H9 (cell line): ENCODE measurements around the gene UST. TPM values are rescaled to one million over a fixed set of nuclear protein-coding genes. Genes with fewer than 3 reads are reported as not detected.

Experiments used
- DNase-seq: peaks from one replicate; pipeline ENCODE4 v3.0.0-alpha.2; 2017
- H2AFZ ChIP-seq: one replicate; pipeline ENCODE4 v1.6.1; 2013; ENCODE audit warnings: mild to moderate bottlenecking, low read length, control low read depth, moderate library complexity
- H2AK5ac ChIP-seq: 2 replicates; pipeline ENCODE4 v1.6.1; 2013; ENCODE audit warnings: low read length, control low read depth, mixed read lengths; ENCODE audit not compliant: insufficient read length
- H2BK120ac ChIP-seq: one replicate; pipeline ENCODE4 v1.6.1; 2013; ENCODE audit warnings: low read depth, mild to moderate bottlenecking, low read length, control low read depth, inconsistent platforms; ENCODE audit not compliant: poor library complexity, severe bottlenecking
- H2BK12ac ChIP-seq: 2 replicates; pipeline ENCODE4 v1.6.1; 2013; ENCODE audit warnings: low read length, control low read depth, mixed read lengths, low read depth; ENCODE audit not compliant: insufficient read length
- H2BK15ac ChIP-seq: 2 replicates; pipeline ENCODE4 v1.6.1; 2013; ENCODE audit warnings: low read depth, low read length, control low read depth
- H2BK20ac ChIP-seq: one replicate; pipeline ENCODE4 v1.6.1; 2013; ENCODE audit warnings: low read depth, mild to moderate bottlenecking, low read length, control low read depth, inconsistent platforms; ENCODE audit not compliant: poor library complexity, severe bottlenecking
- H2BK5ac ChIP-seq: 2 replicates; pipeline ENCODE4 v1.6.1; 2013; ENCODE audit warnings: low read length, control low read depth, mixed read lengths; ENCODE audit not compliant: insufficient read length
- H3K14ac ChIP-seq: 2 replicates; pipeline ENCODE4 v1.6.1; 2013; ENCODE audit warnings: low read length, control low read depth; ENCODE audit not compliant: insufficient read depth
- H3K18ac ChIP-seq: 2 replicates; pipeline ENCODE4 v1.6.1; 2013; ENCODE audit warnings: low read depth, mild to moderate bottlenecking, mixed read lengths, low read length, control low read depth; ENCODE audit not compliant: insufficient read length
- H3K23ac ChIP-seq: 2 replicates; pipeline ENCODE4 v1.6.1; 2013; ENCODE audit warnings: low read length, control low read depth, mixed read lengths, low read depth; ENCODE audit not compliant: insufficient read length
- H3K23me2 ChIP-seq: 2 replicates; pipeline ENCODE4 v1.6.1; 2013; ENCODE audit warnings: low read depth, mild to moderate bottlenecking, mixed read lengths, low read length, control low read depth; ENCODE audit not compliant: insufficient read length, poor library complexity, severe bottlenecking
- H3K27ac ChIP-seq: 2 replicates; pipeline ENCODE4 v1.5.1; 2013; ENCODE audit warnings: low read length, control low read depth, mixed read lengths, low read depth; ENCODE audit not compliant: insufficient read length
- H3K27me3 ChIP-seq: 2 replicates; pipeline ENCODE4 v1.6.1; 2013; ENCODE audit warnings: low read length, control low read depth, inconsistent platforms; ENCODE audit not compliant: insufficient read depth
- H3K4ac ChIP-seq: 2 replicates; pipeline ENCODE4 v1.6.1; 2013; ENCODE audit warnings: low read depth, mild to moderate bottlenecking, control low read depth, inconsistent platforms, low read length, moderate library complexity
- H3K4me1 ChIP-seq: 2 replicates; pipeline ENCODE4 v1.6.1; 2013; ENCODE audit warnings: low read length, control low read depth, inconsistent platforms; ENCODE audit not compliant: insufficient read depth
- H3K4me2 ChIP-seq: 2 replicates; pipeline ENCODE4 v1.6.1; 2013; ENCODE audit warnings: low read length, control low read depth, mixed read lengths; ENCODE audit not compliant: insufficient read length, insufficient read depth
- H3K56ac ChIP-seq: 2 replicates; pipeline ENCODE4 v1.6.1; 2013; ENCODE audit warnings: low read depth, mild to moderate bottlenecking, mixed read lengths, low read length, control low read depth; ENCODE audit not compliant: insufficient read length
- H3K79me1 ChIP-seq: 2 replicates; pipeline ENCODE4 v1.6.1; 2013; ENCODE audit warnings: low read depth, mild to moderate bottlenecking, moderate library complexity, low read length, control low read depth, inconsistent platforms; ENCODE audit not compliant: insufficient read depth, poor library complexity, severe bottlenecking
- H3K79me2 ChIP-seq: 2 replicates; pipeline ENCODE4 v1.6.1; 2013; ENCODE audit warnings: low read length, control low read depth, inconsistent platforms; ENCODE audit not compliant: insufficient read depth
- H3K9ac ChIP-seq: 2 replicates; pipeline ENCODE4 v1.6.1; 2013; ENCODE audit warnings: low read length, control low read depth, mixed read lengths; ENCODE audit not compliant: insufficient read length; ENCODE audit errors: extremely low read depth
- H3K9me3 ChIP-seq: one replicate; pipeline ENCODE4 v1.6.1; 2013; ENCODE audit warnings: low read depth, low read length, inconsistent platforms; ENCODE audit not compliant: control insufficient read depth
- H3T11ph ChIP-seq: one replicate; pipeline ENCODE4 v1.6.1; 2013; ENCODE audit warnings: mild to moderate bottlenecking, low read length, control low read depth, inconsistent platforms
- H4K20me1 ChIP-seq: one replicate; pipeline ENCODE4 v1.6.1; 2013; ENCODE audit not compliant: control insufficient read depth, insufficient read length, insufficient read depth
- H4K5ac ChIP-seq: 2 replicates; pipeline ENCODE4 v1.6.1; 2013; ENCODE audit warnings: low read depth, mild to moderate bottlenecking, mixed read lengths, low read length, control low read depth; ENCODE audit not compliant: insufficient read length
- H4K8ac ChIP-seq: replicated peaks from 2 replicates; pipeline ENCODE4 v1.6.1; 2013; ENCODE audit warnings: low read length, control low read depth, mixed read lengths, low read depth; ENCODE audit not compliant: insufficient read length
- H4K91ac ChIP-seq: 2 replicates; pipeline ENCODE4 v1.6.1; 2013; ENCODE audit warnings: low read depth, mild to moderate bottlenecking, moderate library complexity, mixed read lengths, low read length, control low read depth; ENCODE audit not compliant: insufficient read length
- H3K27ac Mint-ChIP-seq, 3 experiments: 2 replicates in 2 of 3; 3 replicates in 1 of 3; pipeline ENCODE4 v1.8.0; 2020 to 2021; ENCODE audit warnings: mixed read lengths in 3 of 3, mild to moderate bottlenecking in 1 of 3, moderate library complexity in 1 of 3
- H3K27me3 Mint-ChIP-seq: 2 replicates; pipeline ENCODE4 v1.8.0; 2021; ENCODE audit warnings: low read depth, mild to moderate bottlenecking, moderate library complexity, mixed read lengths
- H3K36me3 Mint-ChIP-seq, 3 experiments: 2 replicates in 2 of 3; 3 replicates in 1 of 3; pipeline ENCODE4 v1.8.0; 2020 to 2021; ENCODE audit warnings: low read depth in 3 of 3, mixed read lengths in 3 of 3; ENCODE audit not compliant: insufficient read depth in 1 of 3
- H3K4me1 Mint-ChIP-seq, 2 experiments: 2 replicates each; pipeline ENCODE4 v1.8.0; 2020; ENCODE audit warnings: mixed read lengths in 2 of 2
- H3K4me3 Mint-ChIP-seq, 2 experiments: 2 replicates in 1 of 2; 3 replicates in 1 of 2; pipeline ENCODE4 v1.8.0; 2020 to 2021; ENCODE audit warnings: mild to moderate bottlenecking in 2 of 2, mixed read lengths in 2 of 2, moderate library complexity in 1 of 2
- H3K9me3 Mint-ChIP-seq, 2 experiments: 2 replicates in 1 of 2; 3 replicates in 1 of 2; pipeline ENCODE4 v1.8.0; 2020; ENCODE audit warnings: mild to moderate bottlenecking in 2 of 2, mixed read lengths in 2 of 2, moderate library complexity in 1 of 2
- CTCF ChIP-seq: fragments of 200-600 bp; sonication (generic); conservative IDR thresholded peaks from 3 replicates; pipeline ENCODE4 v1.8.0; 2021; ENCODE audit warnings: antibody characterized with exemption, mild to moderate bottlenecking
- WGBS: extraction: QIAGEN DNeasy Blood & Tissue Kit; methylation state at CpG from one replicate; pipeline ENCODE4 v1.1.7; 2013; ENCODE audit warnings: missing lambda C conversion rate, low lambda C conversion rate, mixed read lengths; ENCODE audit not compliant: insufficient read length; ENCODE audit errors: extremely low coverage; 5-methylcytosine and 5-hydroxymethylcytosine counted together
- total RNA-seq: library from RNA; stranded (reverse); gene quantifications from 2 replicates; pipeline ENCODE4 v1.2.1, GENCODE V29; 2021

Gene UST
- total RNA-seq, 1 experiment from 2014 or later: 14.4 TPM

GRCh38 chr6:148739822-148740128 lies 7.1 kb upstream of the UST start:
- Histone ChIP-seq H3K27ac (no peak overlapping the region), H2BK12ac (no peak overlapping the region)
- H3K27ac Mint-ChIP-seq: no peak overlapping the region

More at GRCh38 chr6:148739822-148740128, 7.1 kb upstream of the UST start:
- Histone ChIP-seq H4K91ac (no peak overlapping the region), H2BK5ac (no peak overlapping the region), H3K4me1 (no peaks in the 10 kb centered on the region), H2BK120ac (no peak overlapping the region), H3K27me3 (no peaks in the 10 kb centered on the region), H3K23ac (no peak overlapping the region), H3K18ac (no peak overlapping the region), H3K79me1 (no peaks in the 10 kb centered on the region), H3K9ac (no peak overlapping the region), H2AFZ (no peak overlapping the region), H3K4ac (no peak overlapping the region), H3K9me3 (no peaks in the 10 kb centered on the region), H4K8ac (no peak overlapping the region), H4K5ac (no peak overlapping the region), H3T11ph (no peak overlapping the region), H4K20me1 (no peaks in the 10 kb centered on the region), H3K23me2 (no peaks in the 10 kb centered on the region), H3K56ac (no peak overlapping the region), H2BK15ac (no peak overlapping the region), H3K4me2 (no peak overlapping the region), H2AK5ac (no peak overlapping the region), H3K79me2 (no peaks in the 10 kb centered on the region), H3K14ac (no peak overlapping the region), H2BK20ac (no peak overlapping the region)
- H3K36me3 Mint-ChIP-seq: no peaks in the 10 kb centered on the region
- TF ChIP-seq CTCF: no peak
- H3K4me1 Mint-ChIP-seq: peaks cover 2 to 4% of the 10 kb centered on the region in 2 experiments; a peak in 3 of 4 replicates
- H3K4me3 Mint-ChIP-seq: no peak overlapping the region
- H3K9me3 Mint-ChIP-seq: no peaks in the 10 kb centered on the region
- no CpG with 5 or more reads among the region's 3 CpGs for WGBS
- H3K27me3 Mint-ChIP-seq: peaks cover 6% of the 10 kb centered on the region
- DNase-seq: no peak
